LNCAP (cell line): Measurements from ENCODE around the gene LRPAP1.

ENCODE experiments used
- TF ChIP-seq, protein P1 (sequence below): fragments of 450-650 bp; IDR thresholded peaks from 2 replicates; pipeline ENCODE4 v1.5.1; 2017; ENCODE audit warnings: mild to moderate bottlenecking

Gene LRPAP1

DNA sequence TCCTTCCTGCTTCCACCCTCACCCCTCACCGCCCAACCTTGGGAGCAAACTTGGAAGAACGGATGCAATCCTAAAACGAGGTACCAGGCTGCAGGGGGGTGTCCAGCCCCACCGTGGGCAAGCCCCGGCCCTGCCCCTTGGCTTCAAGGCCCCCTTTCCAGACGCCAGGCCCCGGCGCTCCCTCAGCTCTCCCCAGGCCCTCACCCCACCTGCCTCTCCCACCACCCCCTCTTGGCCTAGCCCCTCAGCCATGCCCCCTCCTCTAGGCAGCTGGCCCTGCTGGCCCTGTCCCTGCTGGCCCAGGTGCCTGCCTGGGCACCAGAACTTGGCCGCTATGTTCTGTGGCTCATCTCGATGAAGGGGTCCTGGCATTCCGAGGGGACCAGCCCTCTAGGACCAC is 33.8 kb downstream of the LRPAP1 start:
- TF ChIP-seq, protein P1, sequence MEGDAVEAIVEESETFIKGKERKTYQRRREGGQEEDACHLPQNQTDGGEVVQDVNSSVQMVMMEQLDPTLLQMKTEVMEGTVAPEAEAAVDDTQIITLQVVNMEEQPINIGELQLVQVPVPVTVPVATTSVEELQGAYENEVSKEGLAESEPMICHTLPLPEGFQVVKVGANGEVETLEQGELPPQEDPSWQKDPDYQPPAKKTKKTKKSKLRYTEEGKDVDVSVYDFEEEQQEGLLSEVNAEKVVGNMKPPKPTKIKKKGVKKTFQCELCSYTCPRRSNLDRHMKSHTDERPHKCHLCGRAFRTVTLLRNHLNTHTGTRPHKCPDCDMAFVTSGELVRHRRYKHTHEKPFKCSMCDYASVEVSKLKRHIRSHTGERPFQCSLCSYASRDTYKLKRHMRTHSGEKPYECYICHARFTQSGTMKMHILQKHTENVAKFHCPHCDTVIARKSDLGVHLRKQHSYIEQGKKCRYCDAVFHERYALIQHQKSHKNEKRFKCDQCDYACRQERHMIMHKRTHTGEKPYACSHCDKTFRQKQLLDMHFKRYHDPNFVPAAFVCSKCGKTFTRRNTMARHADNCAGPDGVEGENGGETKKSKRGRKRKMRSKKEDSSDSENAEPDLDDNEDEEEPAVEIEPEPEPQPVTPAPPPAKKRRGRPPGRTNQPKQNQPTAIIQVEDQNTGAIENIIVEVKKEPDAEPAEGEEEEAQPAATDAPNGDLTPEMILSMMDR: no peak

DNA sequence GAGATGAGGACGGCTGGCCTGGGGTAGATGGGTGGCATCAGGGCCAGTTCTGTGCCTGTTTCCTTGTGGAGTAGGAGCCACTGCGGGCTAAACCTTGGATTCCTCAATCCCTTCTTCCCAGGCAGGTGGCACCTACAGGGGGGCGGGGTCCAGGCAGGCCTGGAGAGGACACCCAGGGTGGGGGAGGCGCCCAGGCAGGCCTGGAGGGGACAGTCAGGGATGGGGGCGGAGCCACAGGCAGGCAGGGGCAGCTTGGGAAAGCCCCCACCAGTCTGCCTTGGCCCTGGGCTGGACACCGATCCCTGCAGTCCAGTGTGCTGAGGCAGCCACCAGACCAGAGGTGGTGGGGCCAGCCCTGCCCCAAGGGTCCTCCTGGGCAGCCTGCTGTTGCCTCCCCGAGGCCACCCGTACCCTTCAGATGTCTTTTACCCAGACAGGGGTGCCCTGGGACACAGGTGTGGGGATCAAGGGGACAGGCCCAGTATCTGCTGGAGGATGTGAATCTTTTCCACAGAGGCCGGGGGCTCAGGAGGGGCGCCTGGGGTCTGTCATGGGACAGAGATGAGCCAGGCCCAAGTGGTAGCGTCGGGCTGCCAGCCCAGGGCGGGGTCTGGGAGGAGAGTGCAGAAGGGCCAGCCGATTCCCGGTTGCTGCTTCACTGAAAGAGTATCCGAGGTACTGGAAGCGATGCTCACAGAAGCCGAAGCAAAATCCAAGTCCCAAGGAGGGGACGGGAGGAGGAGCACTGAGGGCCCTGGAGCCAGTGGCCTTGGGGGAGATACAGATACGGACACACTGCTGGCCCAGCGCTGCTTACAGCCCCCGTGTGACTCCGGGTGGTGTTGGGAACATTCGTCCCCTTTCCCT is 34.5 kb downstream of the LRPAP1 start:
- TF ChIP-seq, protein P1: no peak

DNA sequence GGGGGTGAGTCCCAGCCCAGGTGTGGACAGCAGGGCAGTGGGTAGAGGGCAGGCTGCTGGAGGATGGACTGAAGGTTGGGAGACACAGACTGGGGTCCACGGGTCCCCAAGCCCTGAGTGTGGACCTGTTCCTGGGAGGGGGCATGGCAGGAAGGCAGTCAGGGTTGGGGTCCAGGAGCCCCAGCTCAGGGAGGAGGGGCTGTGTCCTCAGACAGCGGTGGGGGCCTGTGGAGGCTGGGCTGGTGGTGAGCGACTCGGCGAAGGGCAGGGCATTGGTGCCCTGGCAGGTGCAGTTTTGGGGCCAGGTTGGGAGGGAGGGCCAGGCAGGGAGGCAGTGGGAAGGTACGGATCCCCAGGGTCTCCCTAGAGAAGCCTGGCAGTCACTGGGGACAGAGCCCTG is 35.1 kb downstream of the LRPAP1 start:
- TF ChIP-seq, protein P1: no peak

DNA sequence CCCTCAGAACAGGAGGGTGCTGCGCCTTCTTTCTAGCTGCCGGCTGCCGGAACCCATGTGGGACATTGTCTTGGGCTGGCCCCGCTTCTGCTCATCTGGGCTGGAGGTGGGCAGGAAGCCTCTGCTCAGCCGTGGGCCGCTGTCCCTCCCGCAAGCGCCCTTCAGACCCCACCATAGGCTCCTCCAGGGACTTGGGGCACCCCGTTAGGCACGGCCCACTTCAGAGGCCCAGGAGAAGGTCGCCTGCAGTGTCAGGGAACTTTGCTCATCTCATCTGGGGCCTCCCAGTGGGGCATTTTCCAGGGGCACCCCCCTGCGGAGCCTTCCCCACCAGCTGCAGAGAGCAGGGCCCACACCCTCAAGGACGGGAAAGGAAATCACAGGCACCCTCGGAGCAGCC is 36.2 kb downstream of the LRPAP1 start:
- TF ChIP-seq, protein P1: no peak

DNA sequence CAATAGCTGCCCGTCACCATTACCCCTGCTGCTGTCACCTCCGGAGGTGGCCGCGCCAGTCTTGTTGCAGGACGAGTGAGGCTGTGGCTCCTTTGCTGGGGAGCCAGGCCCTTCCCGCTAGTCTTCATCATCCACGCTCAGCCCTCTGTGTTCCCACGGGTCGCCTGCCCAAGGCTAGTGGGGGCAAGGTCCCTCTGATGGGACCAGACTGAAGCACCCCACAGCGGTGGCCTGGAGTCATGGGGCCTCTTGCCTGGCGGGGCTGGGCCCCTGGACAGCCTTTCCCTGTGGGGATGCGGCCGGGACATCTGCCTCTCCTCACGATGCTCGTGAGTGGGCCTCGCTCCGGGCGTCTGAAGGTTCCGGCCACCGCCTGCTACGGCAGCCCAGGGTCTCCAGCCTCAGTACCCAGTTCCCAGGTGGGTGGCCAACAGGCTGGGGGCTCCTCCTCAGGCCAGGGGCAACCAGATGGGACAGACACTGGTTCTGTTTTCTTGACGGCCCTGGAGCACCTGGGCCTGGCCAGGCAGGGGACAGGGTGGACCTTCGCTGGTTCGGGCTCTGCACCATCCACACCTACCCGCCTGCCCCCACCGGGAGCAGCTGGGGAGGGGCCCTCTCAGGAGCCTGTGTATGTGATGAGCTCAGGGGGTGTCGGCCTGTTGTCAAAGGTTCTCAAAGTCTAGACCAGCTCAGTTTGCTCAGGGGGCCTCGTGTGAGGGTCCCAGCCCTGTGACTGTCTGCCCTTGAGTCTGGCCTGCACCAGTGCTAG is 36.8 kb downstream of the LRPAP1 start:
- TF ChIP-seq, protein P1: no peak

DNA sequence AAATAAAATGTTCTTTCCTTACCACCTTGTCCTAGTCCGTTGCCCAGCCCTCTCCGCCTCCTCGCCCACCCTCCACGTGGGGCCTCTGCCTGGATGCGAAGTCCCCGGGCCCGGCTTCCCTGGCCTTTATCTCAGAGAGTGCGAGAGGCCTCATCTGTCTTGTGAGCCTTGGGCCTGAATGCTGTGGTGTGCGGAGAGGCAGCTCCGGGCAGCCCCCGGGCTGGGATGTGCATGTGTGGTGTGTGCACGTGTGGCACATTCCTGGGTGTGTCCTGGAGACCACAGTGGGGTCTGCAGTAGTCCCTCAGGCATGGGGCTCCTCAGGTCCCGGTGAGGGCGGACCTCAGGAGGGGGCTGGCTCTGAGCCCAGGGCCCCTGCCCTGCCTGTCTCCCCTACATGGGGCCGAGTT is 37.8 kb downstream of the LRPAP1 start:
- TF ChIP-seq, protein P1: no peak

DNA sequence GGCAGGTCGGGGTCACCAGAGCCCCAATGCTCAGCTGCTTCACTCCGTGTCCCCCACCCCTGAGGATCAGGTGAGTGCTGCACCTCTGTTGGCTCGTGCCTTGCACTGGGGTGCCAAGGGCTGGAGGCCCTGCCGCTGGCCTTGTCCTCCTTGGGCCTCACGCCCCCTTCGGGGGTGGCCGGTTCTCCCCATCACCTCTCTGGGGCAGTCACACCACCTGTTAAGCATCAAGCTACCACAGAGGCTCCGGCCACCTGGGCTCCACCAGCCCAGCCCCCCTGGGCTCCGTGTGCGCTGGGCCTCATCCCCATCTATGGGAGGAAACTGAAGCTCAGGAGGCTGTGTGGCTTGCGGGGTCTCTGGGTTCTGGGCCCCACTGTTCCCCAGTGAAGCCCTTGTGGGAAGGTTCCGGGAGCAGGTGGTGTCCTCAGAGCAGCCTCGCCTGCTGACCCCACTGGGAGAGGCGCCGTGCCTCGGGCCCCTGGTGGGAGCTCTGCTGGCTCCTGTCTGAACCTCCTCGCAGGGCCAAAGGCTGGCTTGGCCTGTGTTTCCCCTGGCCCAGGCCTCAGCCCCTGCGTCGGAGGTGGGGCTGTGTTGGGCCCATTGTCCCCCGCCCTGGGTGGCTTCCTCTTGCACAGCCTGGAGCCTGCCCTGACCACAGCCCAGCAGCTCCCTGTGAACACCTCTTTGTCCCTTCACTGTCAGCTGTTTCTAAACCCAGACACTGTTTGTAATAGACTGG is 38.3 kb downstream of the LRPAP1 start:
- TF ChIP-seq, protein P1: no peak
